HG03571 (cell line): ENCODE results near the gene IFNG-AS1.

Source experiments
- ATAC-seq: cut with Tn5 transposase; IDR thresholded peaks from one replicate; pipeline ENCODE4 v1.9.1; 2021; ENCODE audit not compliant: unreplicated experiment

IFNG-AS1 gene

GRCh38 chr12:67989184-67989920, at the start of gene IFNG-AS1:
TSS of gene IFNG-AS1 (plus strand) at chr12:67989447.
- ATAC-seq: peak; percentile 32

- no peak for ATAC-seq
Measured at GRCh38 chr12:67939611-67940010, 49.6 kb upstream of the IFNG-AS1 start.

- no peak for ATAC-seq
Measured at GRCh38 chr12:67940780-67941243, 48.4 kb upstream of the IFNG-AS1 start.

GRCh38 chr12:67942724-67943123, 46.5 kb upstream of the IFNG-AS1 start:
- no peak for ATAC-seq

- ATAC-seq: no peak
Measured at GRCh38 chr12:67943141-67943892, 45.9 kb upstream of the IFNG-AS1 start.

GRCh38 chr12:67944093-67944492, 45.2 kb upstream of the IFNG-AS1 start:
- ATAC-seq: no peak

- no peak for ATAC-seq
Measured at GRCh38 chr12:67952787-67953186, 36.5 kb upstream of the IFNG-AS1 start.

GRCh38 chr12:67957383-67957782, 31.9 kb upstream of the IFNG-AS1 start:
- ATAC-seq: no peak

- ATAC-seq: no peak
Measured at GRCh38 chr12:67958187-67958586, 31.1 kb upstream of the IFNG-AS1 start.

GRCh38 chr12:67964456-67964855, 24.8 kb upstream of the IFNG-AS1 start:
- ATAC-seq: no peak

GRCh38 chr12:67966560-67966959, 22.7 kb upstream of the IFNG-AS1 start:
- ATAC-seq: no peak

- no peak for ATAC-seq
Measured at GRCh38 chr12:67968321-67968720, 20.9 kb upstream of the IFNG-AS1 start.

- no peak for ATAC-seq
Measured at GRCh38 chr12:67968725-67969124, 20.5 kb upstream of the IFNG-AS1 start.

GRCh38 chr12:67969134-67969802, 20.0 kb upstream of the IFNG-AS1 start:
- no peak for ATAC-seq

GRCh38 chr12:67977668-67978067, 11.6 kb upstream of the IFNG-AS1 start:
- no peak for ATAC-seq

- ATAC-seq: no peak
Measured at GRCh38 chr12:67980391-67980790, 8.9 kb upstream of the IFNG-AS1 start.

- ATAC-seq: no peak
Measured at GRCh38 chr12:67981287-67982162, 7.7 kb upstream of the IFNG-AS1 start.

GRCh38 chr12:67982164-67982563, 7.1 kb upstream of the IFNG-AS1 start:
- ATAC-seq: no peak

- ATAC-seq: no peak
Measured at GRCh38 chr12:67986632-67987031, 2.6 kb upstream of the IFNG-AS1 start.

- ATAC-seq: peak; percentile 70
Measured at GRCh38 chr12:67988601-67989021, 636 bp upstream of the IFNG-AS1 start.

- peak; percentile 55 for ATAC-seq
Measured at GRCh38 chr12:67991158-67991557, 1.9 kb downstream of the IFNG-AS1 start.
